Middle frontal gyrus (tissue), 1 donor: Measurements from ENCODE around the gene ZSCAN5A.
"Not testable (repeated sequence)": the region's sequence is repeated elsewhere in the genome, so short reads cannot be mapped to it uniquely, and the experiment has no call there.

Experiments used
- DNase-seq: peaks from one replicate; pipeline ENCODE4 v3.0.0-alpha.2; 2015; ENCODE audit warnings: low spot score; ENCODE audit errors: extremely low spot score

The ZSCAN5A gene

DNA sequence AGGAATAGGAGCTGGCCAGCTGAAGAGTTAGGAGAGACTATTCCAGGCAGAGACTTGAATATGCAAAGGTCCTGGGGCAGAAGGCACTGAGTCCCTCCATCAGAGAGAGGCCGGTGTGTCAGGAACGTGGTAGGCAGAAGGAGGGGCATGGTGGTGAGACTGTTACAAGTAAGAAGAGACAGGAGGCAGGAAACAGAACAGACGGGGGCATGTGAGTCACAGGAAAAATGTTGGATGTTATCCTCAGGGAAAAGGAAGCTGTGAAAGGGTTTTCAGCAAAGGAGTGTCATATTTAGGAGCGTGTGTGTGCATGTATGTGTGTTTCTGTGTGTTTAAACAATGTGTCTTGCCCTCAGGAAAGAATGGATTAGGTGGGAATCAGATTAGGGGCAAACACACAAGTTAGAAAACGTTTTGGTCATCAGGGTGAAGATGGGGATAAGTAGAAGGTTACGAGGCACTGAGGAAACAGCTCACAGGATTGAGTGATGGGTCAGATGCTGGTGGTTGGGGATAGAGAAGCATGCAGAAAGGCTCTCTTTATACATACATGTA lies 41.0 kb downstream of the ZSCAN5A start:
- DNase-seq, result no peak

DNA sequence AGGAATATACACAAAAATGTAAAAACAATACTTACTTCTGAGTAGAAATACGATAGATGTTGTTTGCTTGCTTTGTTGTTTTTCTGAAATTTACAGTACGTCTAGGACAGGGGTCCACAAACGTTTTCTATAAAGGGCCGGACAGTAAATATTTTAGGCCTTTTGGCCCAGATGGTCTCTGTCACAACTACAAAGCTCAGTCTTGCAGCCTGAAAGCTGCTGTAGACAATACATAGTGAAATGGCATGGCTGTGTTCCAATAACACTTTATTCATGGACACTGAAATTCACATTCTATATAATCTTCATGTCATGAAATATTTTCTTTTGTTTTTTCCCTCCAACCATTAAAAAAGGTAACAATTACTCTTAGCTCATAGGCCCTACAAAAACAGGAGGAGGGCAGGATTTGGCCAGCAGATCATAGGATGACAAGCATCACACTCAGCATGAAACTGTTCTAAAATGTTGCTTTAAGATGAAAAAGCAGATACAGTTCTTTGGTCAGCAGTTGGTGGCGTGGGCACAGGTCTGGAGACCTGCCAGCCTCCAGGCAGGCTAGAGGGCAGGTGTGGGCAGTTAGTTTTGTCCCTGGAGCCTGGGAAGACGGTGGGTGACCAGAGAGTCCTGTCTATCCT lies 42.4 kb downstream of the ZSCAN5A start, which contains the start of gene EDDM13:
Gene EDDM13 (plus strand): TSS at position 588 of the 638 bp plus-strand sequence. CDS start 87 bp downstream, outside the sequence.
- DNase-seq, result no peak

DNA sequence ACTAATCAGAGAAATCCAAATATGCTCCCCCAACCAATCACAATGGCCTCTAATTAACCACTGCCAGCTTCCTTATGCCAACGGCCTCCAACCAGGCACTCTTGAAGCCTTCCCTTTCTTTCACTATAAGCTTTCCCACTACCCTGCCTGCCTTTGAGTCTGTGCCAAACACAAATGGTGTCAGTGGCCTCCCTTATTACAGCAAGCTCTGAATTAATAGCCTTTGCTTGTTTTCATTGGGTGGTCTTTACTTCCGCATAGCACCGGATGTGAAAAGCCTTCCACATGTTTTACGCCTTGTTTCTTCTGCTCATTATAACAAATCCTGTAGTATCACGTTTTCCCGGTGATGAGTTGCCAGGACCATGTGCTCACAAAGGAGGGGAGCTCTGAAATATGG lies 43.5 kb downstream of the ZSCAN5A start:
- DNase-seq, result no peak

DNA sequence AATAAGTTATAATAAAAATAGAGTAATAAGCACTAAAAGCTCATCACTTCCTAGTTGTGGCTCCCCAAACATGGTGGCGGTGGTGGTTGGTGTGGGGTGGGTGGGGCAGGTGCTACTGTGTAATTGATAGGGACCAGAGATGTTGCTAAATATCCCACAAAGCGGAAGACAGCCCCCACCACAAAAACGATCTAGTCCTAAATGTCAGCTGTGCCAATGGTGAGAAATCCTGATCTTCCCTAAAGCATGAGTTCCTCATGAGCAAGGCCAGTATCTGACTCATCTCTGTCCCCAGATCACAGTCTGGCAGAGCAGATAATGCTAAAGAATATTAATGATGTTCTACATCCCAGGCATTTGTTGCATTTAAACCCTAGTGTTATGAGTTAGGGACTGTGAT lies 44.0 kb downstream of the ZSCAN5A start:
- no peak for DNase-seq

DNA sequence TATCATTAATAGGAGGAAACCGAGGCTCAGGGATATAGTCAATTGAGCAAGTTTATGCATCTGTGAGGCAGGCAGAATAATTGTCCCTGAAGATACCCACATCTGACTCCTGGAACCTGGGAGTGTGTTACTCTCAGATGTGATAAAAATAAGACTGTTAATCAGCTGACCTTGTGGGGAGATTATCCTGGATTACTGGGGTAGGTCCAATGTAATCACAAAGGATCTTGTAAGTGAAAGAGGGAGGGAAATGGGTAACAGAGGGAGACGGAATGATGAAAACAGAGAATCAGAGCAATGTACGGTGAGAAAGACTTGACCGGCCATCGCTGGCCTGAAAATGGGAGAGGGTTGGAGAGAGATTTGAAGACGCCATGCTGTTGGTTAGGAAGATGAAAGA lies 45.3 kb downstream of the ZSCAN5A start:
- no peak for DNase-seq

DNA sequence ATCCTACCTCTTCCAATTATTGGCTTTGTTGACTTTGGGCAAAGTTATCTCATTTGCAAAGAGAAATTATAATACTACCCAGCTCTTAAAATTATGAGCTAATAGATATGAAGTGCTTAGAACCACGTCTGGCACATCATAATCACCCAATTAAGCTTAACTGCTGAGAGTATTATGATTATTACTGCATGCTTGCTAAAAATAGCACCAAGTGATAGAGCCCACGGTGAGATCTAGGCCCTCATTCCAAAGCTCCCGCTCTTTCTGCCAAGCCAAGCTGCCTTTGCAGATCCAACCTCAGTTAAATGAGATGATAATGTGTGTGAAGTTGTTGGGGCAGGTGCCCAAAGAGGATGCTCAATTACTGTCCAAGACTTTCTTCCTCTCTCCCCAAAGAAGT lies 48.6 kb downstream of the ZSCAN5A start:
- DNase-seq, result no peak

DNA sequence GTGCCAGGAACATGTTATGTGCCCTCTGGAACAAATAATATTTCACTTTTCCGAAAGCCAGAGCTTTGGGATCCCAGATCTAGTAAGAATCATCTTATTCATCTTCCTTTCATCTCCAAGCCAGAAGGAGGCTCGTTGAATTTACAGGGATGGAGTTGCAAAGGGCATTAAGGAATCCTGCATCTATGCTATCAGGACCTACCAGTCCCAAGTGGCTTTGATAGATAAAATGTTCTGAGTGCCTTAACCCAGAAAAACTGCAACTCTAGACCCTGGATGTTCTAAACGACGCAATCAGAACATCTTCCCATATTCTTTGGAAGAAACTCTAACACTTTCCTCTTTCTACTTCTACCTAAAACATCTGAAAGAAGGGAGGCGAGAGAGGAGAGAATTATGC lies 51.3 kb downstream of the ZSCAN5A start:
- DNase-seq, result no peak

DNA sequence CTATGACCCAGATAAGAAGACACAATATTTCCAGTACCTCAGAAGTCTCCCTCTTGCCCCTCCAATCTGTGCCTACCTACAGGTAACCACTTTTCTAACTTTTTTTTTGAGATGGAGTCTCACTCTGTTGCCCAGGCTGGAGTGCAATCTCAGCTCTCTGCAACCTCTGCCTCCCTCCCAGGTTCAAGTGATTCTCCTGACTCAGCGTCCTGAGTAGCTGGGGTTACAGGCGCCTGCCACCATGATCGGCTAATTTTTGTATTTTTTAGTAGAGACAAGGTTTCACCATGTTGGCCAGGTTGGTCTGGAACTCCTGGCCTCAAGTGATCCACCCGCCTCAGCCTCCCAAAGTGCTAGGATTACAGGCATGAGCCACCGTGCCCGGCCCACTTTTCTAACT lies 52.7 kb downstream of the ZSCAN5A start:
- DNase-seq, result not testable (repeated sequence)

DNA sequence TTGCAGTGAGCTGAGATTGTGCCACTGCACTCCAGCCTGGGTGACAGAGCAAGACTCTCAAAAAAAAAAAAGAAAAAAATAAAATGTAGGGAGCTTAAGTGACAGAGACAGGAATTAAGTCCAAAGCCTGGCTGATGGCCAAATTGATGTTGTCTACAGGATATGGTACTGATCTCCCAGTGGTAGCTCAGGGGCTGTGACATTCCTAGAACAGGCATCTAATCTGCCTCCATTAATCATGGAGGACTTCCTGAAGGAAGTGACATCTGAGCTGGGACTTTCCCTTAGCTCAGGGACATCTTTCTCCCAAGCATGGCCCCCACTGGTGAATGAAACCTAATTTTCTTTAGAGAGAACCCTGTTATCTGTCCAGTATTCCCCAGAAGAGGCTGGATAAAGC lies 53.5 kb downstream of the ZSCAN5A start:
- DNase-seq, result no peak

DNA sequence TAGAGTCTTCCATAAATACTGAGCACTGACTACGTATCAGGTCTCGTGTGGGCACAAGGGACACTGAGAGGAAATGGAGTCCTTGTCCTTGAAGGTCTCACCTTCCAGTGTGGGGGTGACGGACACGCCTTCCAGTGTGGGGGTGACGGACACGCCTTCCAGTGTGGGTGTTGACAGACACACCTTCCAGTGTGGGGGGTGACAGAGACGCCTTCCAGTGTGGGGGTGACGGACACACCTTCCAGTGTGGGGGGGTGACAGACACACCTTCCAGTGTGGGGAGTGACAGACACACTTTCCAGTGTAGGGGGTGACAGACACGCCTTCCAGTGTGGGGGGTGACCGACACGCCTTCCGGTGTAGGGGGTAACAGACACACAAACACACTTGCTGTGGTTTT lies 56.4 kb downstream of the ZSCAN5A start:
- DNase-seq, result no peak

DNA sequence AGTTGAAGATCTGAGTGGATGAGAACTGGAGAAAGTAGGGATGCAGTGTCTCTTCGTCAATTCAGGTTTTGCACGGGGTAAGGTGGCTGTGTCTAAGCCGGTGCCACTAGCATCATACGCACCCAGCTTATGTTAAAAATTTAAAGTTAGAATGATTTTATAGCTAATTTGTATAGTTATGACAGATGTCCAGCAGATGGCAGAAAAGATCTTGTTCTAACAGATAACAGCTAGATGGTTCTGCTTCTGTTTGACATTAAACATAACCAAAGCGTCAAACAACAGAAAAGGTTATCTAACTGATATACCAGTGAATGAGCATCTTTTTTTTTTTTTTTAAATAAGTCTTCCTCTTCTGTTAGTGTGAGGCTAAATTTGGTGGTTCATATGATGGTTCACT lies 60.9 kb downstream of the ZSCAN5A start:
- DNase-seq, result no peak

DNA sequence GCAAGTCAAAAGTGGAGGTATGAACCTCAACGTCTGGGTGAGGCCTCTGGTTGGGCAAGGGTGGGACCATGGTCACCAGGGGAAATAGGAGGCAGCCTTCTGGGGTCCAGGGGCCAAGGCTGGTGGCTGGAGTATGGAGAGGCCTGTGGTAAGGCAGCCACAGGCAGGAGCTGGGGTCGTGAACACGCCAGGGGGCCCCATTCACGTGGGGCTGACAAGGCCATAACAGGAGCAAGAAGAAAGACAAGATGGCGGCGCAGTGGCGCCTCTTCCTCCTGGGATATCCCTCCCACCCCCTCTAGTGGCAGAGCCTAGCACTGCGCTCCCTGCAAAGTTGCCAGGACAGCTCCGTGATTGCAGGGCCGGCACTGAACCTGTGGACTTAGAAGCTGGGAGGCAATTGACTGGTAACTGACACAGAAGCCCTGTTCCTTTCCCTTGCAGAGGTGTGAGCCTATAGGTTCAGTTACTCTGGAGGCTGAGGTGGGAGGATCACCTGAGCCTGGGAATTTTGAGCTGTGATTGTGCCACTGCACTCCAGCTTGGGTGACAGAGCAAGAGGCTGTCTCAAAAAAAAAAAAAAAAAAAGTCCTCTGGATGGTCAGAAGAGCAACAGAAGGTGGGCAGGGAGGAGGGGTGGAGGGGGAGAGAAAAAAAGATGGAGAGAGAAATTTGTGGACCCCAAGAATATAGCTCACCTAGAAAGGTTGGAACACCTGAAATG lies 61.8 kb downstream of the ZSCAN5A start:
- DNase-seq, result no peak

DNA sequence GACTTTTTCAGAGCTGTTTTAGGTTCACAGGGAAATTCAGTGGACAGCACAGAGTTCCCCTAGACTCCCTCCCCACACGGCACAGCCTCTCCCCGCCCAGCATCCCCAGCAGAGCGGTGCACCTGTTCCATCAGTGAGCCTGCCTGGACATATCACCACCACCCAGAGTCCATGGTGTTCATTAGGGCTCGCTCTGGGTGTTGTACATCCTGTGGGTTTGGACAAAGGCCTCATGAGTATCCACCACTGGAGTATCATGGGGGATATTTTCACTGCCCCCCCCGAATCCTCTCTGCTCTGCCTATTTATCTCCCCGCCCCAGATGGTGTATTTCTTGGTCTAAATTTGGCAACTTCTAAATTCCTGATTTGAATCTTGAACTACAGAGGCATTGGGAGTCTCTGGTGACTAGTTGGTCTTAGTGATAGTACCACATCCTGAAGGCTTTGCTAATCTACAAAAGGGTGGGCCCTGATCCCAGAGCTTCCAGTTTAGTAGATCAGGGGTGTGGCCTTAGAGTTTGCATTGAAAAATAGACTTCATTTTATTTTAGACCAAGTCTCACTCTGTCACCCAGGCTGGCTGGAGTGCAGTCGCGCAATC lies 65.8 kb downstream of the ZSCAN5A start:
- DNase-seq, result not testable (repeated sequence)

DNA sequence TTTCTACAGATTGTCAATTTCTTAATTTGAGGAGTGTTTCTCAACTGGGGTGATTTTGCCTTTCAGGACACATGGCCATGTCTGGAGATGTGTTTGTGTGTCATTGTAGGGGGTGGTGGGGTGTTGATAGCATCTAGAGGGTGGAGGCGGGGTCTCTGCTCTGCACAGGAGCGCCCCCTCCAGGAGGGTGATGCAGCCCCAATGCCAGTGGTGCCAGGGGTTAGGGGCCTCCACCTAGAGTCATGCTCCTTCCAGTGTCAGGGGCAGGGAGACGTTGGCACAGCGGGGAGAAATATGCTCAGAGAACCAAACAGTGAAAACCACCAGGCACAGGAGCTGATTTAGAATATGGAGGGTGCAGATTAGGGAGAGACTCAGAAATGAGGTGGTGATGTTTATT lies 68.9 kb downstream of the ZSCAN5A start:
- not testable (repeated sequence) for DNase-seq

DNA sequence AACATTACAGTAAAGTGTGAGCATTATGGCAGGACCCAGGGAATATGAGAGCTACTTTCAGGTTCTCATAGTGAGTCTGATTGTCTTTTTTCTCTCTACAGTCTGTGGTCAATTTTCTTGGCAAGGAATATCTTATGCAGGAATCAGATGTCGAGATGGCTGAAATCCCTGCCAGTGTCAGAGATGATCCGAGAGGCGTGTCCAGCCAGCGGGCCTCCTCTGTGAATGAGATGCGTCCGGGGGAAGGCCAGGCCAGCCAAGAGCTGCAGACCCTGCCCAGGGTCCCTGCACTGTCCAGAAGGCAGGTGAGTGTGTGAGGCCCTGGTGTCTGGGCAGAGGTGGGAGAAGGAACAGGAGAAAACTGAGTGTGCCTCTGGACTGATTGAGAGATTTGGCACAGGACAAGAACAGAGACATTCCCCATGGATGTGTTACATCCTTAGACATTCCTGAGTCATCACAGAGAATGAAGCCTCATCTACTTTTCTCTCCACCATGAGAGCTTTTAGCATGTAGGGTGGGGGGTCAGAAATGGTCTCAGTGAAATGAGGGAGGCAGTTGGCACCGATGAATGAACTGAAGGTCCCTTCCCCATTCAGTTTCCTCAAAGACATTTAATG lies 69.4 kb downstream of the ZSCAN5A start:
- no peak for DNase-seq

DNA sequence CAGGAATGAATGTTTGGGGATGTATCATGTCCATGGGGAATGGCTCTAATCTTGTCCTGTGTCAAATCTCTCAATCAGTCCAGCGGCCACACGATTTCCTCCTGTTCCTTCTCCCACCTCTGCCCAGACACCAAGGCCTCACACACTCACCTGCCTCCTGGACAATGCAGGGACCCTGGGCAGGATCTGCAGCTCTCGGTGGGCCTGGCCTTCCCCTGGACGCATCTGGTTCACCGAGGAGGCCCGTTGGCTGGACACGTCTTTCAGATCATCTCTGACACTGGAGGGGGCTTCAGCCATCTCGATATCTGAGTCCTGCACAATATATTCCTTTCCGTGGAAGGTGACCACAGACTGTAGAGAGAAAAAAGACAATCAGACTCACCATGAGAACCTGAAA lies 91.2 kb downstream of the ZSCAN5A start:
- DNase-seq, result no peak

DNA sequence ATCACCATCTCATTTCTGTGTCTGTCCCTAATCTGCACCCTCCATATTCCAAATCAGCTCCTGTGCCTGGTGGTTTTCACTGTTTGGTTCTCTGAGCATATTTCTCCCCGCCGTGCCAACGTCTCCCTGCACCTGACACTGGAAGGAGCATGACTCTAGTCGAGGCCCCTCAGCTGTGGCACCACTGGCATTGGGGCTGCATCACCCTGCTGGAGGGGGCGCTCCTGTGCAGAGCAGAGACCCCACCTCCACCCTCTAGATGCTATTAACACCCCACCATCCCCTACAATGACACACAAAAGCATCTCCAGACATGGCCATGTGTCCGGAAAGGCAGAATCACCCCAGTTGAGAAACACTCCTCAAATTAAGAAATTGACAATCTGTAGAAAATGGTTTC lies 91.7 kb downstream of the ZSCAN5A start:
- DNase-seq, result no peak

DNA sequence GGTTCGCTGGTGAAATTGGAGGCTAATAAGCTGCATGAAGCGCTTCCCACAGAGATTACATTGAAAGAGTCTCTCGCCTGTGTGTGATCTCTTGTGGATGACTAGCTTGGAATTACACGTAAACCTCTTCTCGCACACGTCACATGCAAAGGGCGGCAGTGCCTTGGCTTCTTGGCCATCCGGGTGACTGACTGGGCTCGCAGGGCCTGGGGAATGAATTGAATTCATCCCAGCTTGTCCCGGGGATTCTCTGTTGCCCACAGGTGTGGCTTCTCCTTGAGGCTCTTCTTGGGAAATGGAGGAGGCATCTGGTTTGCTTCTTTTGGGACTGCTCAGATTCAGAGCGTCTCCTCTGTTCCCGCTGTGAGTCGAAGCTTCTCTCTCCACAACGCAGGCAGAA lies 92.8 kb downstream of the ZSCAN5A start:
- DNase-seq, result no peak

DNA sequence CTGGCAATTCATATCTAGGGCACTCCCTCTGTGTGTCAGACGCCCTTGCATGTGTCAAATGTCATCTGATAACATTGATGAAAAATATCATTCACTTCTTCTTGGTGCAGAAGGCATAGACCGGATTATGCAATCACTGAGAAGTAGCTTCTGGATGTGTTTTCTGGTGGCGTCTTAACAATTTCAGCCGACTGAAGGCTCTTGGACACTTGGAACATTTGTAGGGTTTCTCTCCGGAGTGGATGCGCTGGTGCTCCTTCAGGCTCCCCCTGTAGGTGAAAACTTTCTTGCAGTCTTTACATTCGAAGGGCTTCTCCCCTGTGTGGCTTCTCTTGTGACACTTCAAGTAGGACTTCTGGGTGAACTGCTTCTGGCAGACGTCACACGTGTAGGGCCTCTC lies 93.2 kb downstream of the ZSCAN5A start:
- DNase-seq, result not testable (repeated sequence)

DNA sequence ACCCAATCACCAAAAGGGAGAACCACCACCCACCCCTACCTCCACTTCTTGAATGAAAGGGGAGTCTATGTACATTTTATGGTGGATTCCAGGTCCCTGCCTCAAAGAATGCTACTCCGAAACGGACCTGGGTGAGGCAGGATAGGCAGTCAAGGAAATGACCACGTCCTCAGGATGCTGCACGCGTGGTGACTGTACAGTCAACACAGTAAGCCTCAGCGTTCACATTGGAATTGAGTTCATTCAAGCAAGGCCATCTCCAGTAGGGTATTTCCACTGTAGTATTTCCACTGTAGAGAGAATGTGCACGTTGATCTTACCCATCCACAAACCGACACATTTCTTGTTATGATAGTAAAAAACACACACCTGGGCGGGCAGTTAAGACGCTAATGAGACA lies 95.7 kb downstream of the ZSCAN5A start:
- no peak for DNase-seq

DNA sequence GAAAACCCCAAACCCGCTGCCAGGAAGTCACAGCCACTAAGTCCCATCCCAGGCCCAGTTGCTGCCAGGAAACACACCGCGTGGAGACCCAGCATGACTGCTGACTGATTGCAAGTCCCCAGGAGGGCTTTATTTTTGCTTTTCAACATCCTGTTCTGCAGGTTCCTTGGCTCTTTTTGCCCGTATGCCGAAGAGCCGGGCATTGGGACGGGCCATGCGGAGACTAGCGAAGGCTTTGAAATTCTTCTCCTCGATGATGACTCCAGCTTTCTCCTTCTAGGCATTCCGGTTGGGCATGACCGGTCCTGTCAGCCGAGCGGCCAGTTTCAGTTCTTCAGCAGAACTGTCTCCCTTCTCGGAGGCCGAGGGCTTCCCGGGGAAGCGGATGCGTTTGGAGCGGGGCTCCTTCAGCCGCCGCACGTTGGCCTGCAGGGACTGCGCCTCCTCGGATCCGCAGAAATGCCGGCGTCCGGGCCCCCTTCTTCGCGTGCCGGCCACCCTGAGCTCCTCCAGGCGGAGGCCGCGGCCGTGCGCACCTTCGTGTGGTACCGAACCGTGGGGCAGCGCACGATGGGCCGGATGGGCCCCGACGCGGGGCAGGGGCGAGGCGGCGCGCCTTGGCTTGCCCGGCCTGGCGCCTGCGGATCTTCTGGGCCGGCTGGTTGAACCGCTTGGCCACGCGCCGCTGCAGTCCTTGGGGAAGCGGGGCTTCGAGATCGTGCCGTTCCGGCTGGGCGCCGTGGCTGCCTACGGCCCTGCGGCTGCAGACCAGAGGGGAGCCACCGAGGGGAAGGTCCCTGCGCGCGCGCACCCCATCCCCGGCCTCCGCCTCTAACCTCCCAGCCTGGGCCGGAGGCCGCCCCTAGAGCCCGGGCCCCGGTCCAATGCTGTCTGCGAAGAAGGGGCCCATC lies 97.3 kb downstream of the ZSCAN5A start:
- no peak for DNase-seq
